OCI-LY7 (cell line): Measurements from ENCODE around the gene PTCHD4. TPM values are rescaled to one million over a fixed set of nuclear protein-coding genes. Genes with fewer than 3 reads are reported as not detected.

Experiments used
- BruUV-seq: library from RNA; stranded (reverse); fragments of 400-500 nt; replicated peaks from 2 replicates; lab custom pipeline; 2021; lab: Mats Ljungman, UMichigan
- CTCF ChIA-PET: fragments of 300-600 bp; sonication (Branson Sonifier 250); formaldehyde crosslinking; loops from one replicate; lab custom pipeline; 2022; ENCODE audit warnings: antibody characterized with exemption; ENCODE audit not compliant: unreplicated experiment; lab: Charles Lee
- POLR2A ChIA-PET: fragments of 300-600 bp; sonication (Branson Sonifier 250); formaldehyde crosslinking; loops from one replicate; lab custom pipeline; 2022; ENCODE audit warnings: antibody characterized with exemption; lab: Charles Lee
- DNase-seq: peaks from one replicate; pipeline ENCODE4 v3.0.0-alpha.2; 2015; ENCODE audit warnings: low spot score
- H2AFZ ChIP-seq: fragments of 200-600 bp; sonication (generic), shearing (Covaris generic); 2 replicates; pipeline ENCODE4 v1.6.1; 2014; ENCODE audit warnings: mild to moderate bottlenecking, antibody characterized with exemption, low read length, moderate library complexity
- H3K27ac ChIP-seq: fragments of 200-600 bp; sonication (generic); 2 replicates; pipeline ENCODE4 v1.5.1; 2014; ENCODE audit warnings: mixed run types, low read depth, mild to moderate bottlenecking, moderate library complexity, low read length, inconsistent platforms; ENCODE audit not compliant: poor library complexity, severe bottlenecking
- H3K36me3 ChIP-seq: fragments of 200-600 bp; sonication (generic); 2 replicates; pipeline ENCODE4 v1.6.1; 2014; ENCODE audit warnings: mild to moderate bottlenecking, antibody characterized with exemption, low read length, moderate library complexity, mixed read lengths; ENCODE audit not compliant: insufficient read depth
- H3K4me1 ChIP-seq: fragments of 200-600 bp; sonication (generic); 2 replicates; pipeline ENCODE4 v1.5.1; 2014; ENCODE audit warnings: mild to moderate bottlenecking, low read length; ENCODE audit not compliant: insufficient read depth, poor library complexity, severe bottlenecking
- H3K4me2 ChIP-seq: fragments of 200-600 bp; sonication (generic); 2 replicates; pipeline ENCODE4 v1.6.1; 2014; ENCODE audit warnings: mild to moderate bottlenecking, low read length
- H3K4me3 ChIP-seq: fragments of 200-600 bp; sonication (generic); 2 replicates; pipeline ENCODE4 v1.5.1; 2014; ENCODE audit warnings: mild to moderate bottlenecking, low read depth, low read length; ENCODE audit not compliant: poor library complexity, severe bottlenecking
- H3K79me2 ChIP-seq: fragments of 200-600 bp; sonication (generic); 2 replicates; pipeline ENCODE4 v1.6.1; 2016; ENCODE audit warnings: low read depth, mild to moderate bottlenecking, low read length, moderate library complexity, mixed read lengths; ENCODE audit not compliant: insufficient read depth
- H3K9me2 ChIP-seq: fragments of 200-600 bp; sonication (generic); 2 replicates; pipeline ENCODE4 v1.6.1; 2016; ENCODE audit warnings: mild to moderate bottlenecking, low read length, mixed read lengths; ENCODE audit not compliant: insufficient read depth
- H3K9me3 ChIP-seq: fragments of 200-600 bp; sonication (generic); 2 replicates; pipeline ENCODE4 v1.6.1; 2014; ENCODE audit warnings: mild to moderate bottlenecking, mixed run types, low read length, mixed read lengths
- H4K20me1 ChIP-seq: fragments of 200-600 bp; sonication (generic); 2 replicates; pipeline ENCODE4 v1.6.1; 2014; ENCODE audit warnings: mild to moderate bottlenecking, antibody characterized with exemption, low read length, moderate library complexity, mixed read lengths; ENCODE audit not compliant: insufficient read depth
- EZH2phosphoT487 ChIP-seq: fragments of 200-600 bp; sonication (generic); IDR thresholded peaks from 2 replicates; pipeline ENCODE4 v1.6.1; 2018; ENCODE audit warnings: low read depth, borderline replicate concordance, mild to moderate bottlenecking, mixed run types, antibody characterized with exemption, low read length, moderate library complexity, mixed read lengths
- intact Hi-C: fragments of 100-400 bp; cut with micrococcal nuclease; formaldehyde crosslinking; loops from one replicate; pipeline ENCODE4 v1.10.0; 2022; ENCODE audit not compliant: unreplicated experiment
- total RNA-seq, 2 experiments: library from RNA; depleted of rRNA in 1 of 2; stranded (reverse); fragments of >200 nt in 1 of 2; shearing (Covaris generic) in 1 of 2; gene quantifications; 2 replicates each; pipeline ENCODE4 v1.2.3, GENCODE V29; 2014 to 2022
- TF ChIP-seq, protein P1 (sequence below): fragments of 200-600 bp; sonication (generic); conservative IDR thresholded peaks from 2 replicates; pipeline ENCODE4 v1.5.1; 2014; ENCODE audit warnings: mild to moderate bottlenecking, antibody characterized with exemption, low read length, moderate library complexity, mixed read lengths

The PTCHD4 gene
- total RNA-seq, 2 experiments from 2014 or later, result not detected

- ChIA-PET CTCF (no interaction called here), POLR2A (no interaction called here)
- BruUV-seq, result no TSS peak
- intact Hi-C loops, result no loop called here
- TF ChIP-seq, protein P1, sequence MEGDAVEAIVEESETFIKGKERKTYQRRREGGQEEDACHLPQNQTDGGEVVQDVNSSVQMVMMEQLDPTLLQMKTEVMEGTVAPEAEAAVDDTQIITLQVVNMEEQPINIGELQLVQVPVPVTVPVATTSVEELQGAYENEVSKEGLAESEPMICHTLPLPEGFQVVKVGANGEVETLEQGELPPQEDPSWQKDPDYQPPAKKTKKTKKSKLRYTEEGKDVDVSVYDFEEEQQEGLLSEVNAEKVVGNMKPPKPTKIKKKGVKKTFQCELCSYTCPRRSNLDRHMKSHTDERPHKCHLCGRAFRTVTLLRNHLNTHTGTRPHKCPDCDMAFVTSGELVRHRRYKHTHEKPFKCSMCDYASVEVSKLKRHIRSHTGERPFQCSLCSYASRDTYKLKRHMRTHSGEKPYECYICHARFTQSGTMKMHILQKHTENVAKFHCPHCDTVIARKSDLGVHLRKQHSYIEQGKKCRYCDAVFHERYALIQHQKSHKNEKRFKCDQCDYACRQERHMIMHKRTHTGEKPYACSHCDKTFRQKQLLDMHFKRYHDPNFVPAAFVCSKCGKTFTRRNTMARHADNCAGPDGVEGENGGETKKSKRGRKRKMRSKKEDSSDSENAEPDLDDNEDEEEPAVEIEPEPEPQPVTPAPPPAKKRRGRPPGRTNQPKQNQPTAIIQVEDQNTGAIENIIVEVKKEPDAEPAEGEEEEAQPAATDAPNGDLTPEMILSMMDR, result no peak
- TF ChIP-seq EZH2phosphoT487, result no peak
- Histone ChIP-seq H3K4me2 (no peak overlapping the region), H3K79me2 (no peaks in the 10 kb centered on the region), H3K4me1 (no peaks in the 10 kb centered on the region), H3K9me3 (no peaks in the 10 kb centered on the region), H4K20me1 (no peaks in the 10 kb centered on the region), H3K9me2 (no peaks in the 10 kb centered on the region), H3K27ac (no peak overlapping the region), H3K4me3 (no peak overlapping the region), H3K36me3 (no peaks in the 10 kb centered on the region), H2AFZ (no peak overlapping the region)
- no peak for DNase-seq
These were observed 35.8 kb downstream of the PTCHD4 start for GRCh38 chr6:48075181-48075580.

DNA sequence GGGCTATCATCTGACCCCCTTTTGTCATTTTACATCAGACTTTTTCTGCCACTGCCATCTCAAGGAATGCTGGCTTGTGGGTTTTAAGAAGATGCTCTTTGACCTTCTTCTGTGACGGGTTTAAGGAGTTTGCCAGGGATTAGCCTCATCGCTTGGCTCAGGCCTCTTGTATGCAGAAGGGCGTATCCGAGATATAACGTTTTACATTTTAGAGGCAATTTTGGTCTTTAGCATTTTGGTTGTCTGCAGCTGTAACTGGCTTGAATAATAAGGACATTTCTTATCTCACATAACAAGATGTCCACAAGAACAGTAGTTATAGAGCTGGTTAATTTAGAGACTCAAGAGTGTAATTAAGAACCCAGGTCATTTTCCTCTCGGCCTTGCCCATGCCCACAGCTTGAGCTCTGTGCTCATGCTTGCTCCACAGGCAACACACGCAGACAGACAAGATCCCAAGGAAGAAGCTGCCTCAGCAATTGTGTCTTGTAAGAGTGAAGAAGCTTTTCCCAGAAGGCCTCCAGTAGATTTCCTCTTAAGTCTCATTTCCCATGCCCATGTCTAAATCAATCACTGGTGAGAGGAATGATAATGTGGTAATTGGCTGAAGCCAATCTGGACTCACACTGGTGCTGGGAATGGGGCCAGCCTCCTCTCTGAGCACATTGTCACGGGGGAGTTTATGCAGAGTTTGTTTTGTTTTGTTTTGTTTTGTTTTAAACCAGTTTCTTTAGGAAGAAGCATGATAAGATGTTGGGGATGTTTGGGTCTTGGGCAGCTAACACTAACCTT lies 36.8 kb downstream of the PTCHD4 start:
- ChIA-PET CTCF (no interaction called here), POLR2A (no interaction called here)
- Histone ChIP-seq H3K36me3 (no peaks in the 10 kb centered on the region), H4K20me1 (no peaks in the 10 kb centered on the region), H3K4me1 (no peaks in the 10 kb centered on the region), H3K27ac (no peak overlapping the region), H3K4me2 (no peak overlapping the region), H3K4me3 (no peak overlapping the region), H3K79me2 (no peaks in the 10 kb centered on the region), H2AFZ (no peak overlapping the region), H3K9me2 (no peaks in the 10 kb centered on the region), H3K9me3 (no peaks in the 10 kb centered on the region)
- no peak for DNase-seq
- TF ChIP-seq, protein P1, result no peak
- no peak for TF ChIP-seq EZH2phosphoT487
- intact Hi-C loops, result no loop called here
- BruUV-seq, result no TSS peak

DNA sequence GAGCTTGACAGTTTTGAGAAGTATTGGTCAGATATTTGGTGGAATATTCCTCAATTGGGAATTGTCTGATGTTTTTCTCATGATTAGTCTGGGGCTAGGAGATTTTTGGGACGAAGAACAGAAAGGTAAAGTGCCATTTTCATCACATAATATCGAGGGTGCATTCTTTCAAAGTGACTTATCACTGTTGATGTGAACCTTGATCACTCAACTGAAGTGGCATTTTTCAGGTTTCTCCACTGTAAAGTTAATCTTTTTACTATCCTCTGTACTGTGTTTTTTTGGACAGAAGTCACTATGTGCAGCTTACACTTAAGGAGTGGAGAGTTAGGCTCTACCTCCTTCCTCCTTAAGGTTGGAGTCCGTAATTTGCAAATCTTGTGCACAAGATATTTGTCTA lies 39.2 kb downstream of the PTCHD4 start:
- POLR2A ChIA-PET, result no interaction called here
- Histone ChIP-seq H3K9me2 (no peaks in the 10 kb centered on the region), H4K20me1 (no peaks in the 10 kb centered on the region), H2AFZ (no peak overlapping the region), H3K36me3 (no peaks in the 10 kb centered on the region), H3K4me1 (no peaks in the 10 kb centered on the region), H3K4me3 (no peak overlapping the region), H3K9me3 (no peaks in the 10 kb centered on the region), H3K27ac (no peak overlapping the region), H3K79me2 (no peaks in the 10 kb centered on the region), H3K4me2 (no peak overlapping the region)
- CTCF ChIA-PET, result no interaction called here
- DNase-seq, result no peak
- BruUV-seq, result no TSS peak
- no peak for TF ChIP-seq EZH2phosphoT487
- TF ChIP-seq, protein P1, result no peak
- intact Hi-C loops, result no loop called here
